ENCODE measurements around the gene LRP8. TPM values are rescaled to one million over a fixed set of nuclear protein-coding genes. Genes with fewer than 3 reads are reported as not detected.

LRP8 gene
- total RNA-seq, 1 experiment from 2014 or later: 56.3 TPM

GRCh38 chr1:53256511-53257453, 71.1 kb downstream of the LRP8 start:
- TF ChIP-seq ZFX (IDR thresholded peaks at IDR 0.05) (no peak), MAX (IDR thresholded peaks at IDR 0.05) (no peak), FOSL1 (IDR thresholded peaks at IDR 0.05; ENCODE audit: low read depth) (no peak)
- ChIA-PET POLR2A (no interaction called here), RAD21 (ENCODE audit: low non-redundant PET in 1 of 2, low total read pairs in 2 of 2, uncharacterized antibody in 2 of 2, unreplicated experiment in 2 of 2) (no interaction called here), CTCF (no interaction called here)
- ATAC-seq: no peak
- BruUV-seq (replicated peaks): no TSS peak
- H2AFZ ChIP-seq (ENCODE audit: low read depth, low read length, poor library complexity, severe bottlenecking): no peak overlapping the region
- no peak overlapping the region for H3K4me3 ChIP-seq (replicated peaks in 1 of 2; ENCODE audit: low read depth in 1 of 2, low read length in 2 of 2)
- H3K9ac ChIP-seq (ENCODE audit: low read length): no peak overlapping the region
- H4K20me1 ChIP-seq (ENCODE audit: insufficient read depth): no peaks in the 10 kb centered on the region
- no peaks in the 10 kb centered on the region for H3K9me3 ChIP-seq (ENCODE audit: control insufficient read depth in 1 of 2, insufficient read depth in 1 of 2, low read depth in 1 of 2, low read length in 2 of 2)
- no peaks in the 10 kb centered on the region for H3K79me2 ChIP-seq (ENCODE audit: insufficient read depth, low read length)
- H3K4me2 ChIP-seq (ENCODE audit: low read length): no peak overlapping the region
- no peaks in the 10 kb centered on the region for H3K4me1 ChIP-seq (ENCODE audit: control insufficient read depth in 1 of 2, insufficient read depth in 2 of 2, low read length in 2 of 2)
- H3K27ac ChIP-seq (ENCODE audit: low read depth, low read length): no peak overlapping the region
- intact Hi-C loops (cut with micrococcal nuclease): no loop called here
- H3K27me3 ChIP-seq (ENCODE audit: insufficient read depth, low read length): no peaks in the 10 kb centered on the region
- H3K9me2 ChIP-seq (ENCODE audit: insufficient read depth): no peaks in the 10 kb centered on the region
- DNase-seq (ENCODE audit: low read depth, low spot score): no peak
- H3K36me3 ChIP-seq (ENCODE audit: control insufficient read depth in 1 of 2, insufficient read depth in 2 of 2, low read length in 2 of 2): peaks cover 36 to 65% of the 10 kb centered on the region in 2 experiments; a peak in 3 of 4 replicates

GRCh38 chr1:53255031-53255430, 72.8 kb downstream of the LRP8 start:
- no peak overlapping the region for H3K4me3 ChIP-seq (replicated peaks in 1 of 2; ENCODE audit: low read depth in 1 of 2, low read length in 2 of 2)
- no peak overlapping the region for H3K27ac ChIP-seq (ENCODE audit: low read depth, low read length)
- no peaks in the 10 kb centered on the region for H3K27me3 ChIP-seq (ENCODE audit: insufficient read depth, low read length)
- intact Hi-C loops (cut with micrococcal nuclease): no loop called here
- no peak for TF ChIP-seq ZNF274 (IDR thresholded peaks at IDR 0.05; ENCODE audit: low read depth, low read length)
- TF ChIP-seq CTCF (IDR thresholded peaks at IDR 0.05 in 2 of 3, conservative IDR thresholded peaks at IDR 0.05 in 1 of 3; ENCODE audit: borderline replicate concordance in 1 of 3, insufficient read depth in 1 of 3, low read depth in 2 of 3, low read length in 2 of 3): peak in 2 of 3 experiments; percentile 12 to 41; a peak in 1 of 6 replicates
- H4K20me1 ChIP-seq (ENCODE audit: insufficient read depth): no peaks in the 10 kb centered on the region
- ATAC-seq: peak; percentile 63; the same call in 1 of the 2 replicates
- no TSS peak for BruUV-seq (replicated peaks)
- no peaks in the 10 kb centered on the region for H3K9me3 ChIP-seq (ENCODE audit: control insufficient read depth in 1 of 2, insufficient read depth in 1 of 2, low read depth in 1 of 2, low read length in 2 of 2)
- H3K4me2 ChIP-seq (ENCODE audit: low read length): no peak overlapping the region
- ChIA-PET RAD21 (ENCODE audit: low non-redundant PET in 1 of 2, low total read pairs in 2 of 2, uncharacterized antibody in 2 of 2, unreplicated experiment in 2 of 2) (no interaction called here), POLR2A (no interaction called here), CTCF (no interaction called here)
- H3K36me3 ChIP-seq (ENCODE audit: control insufficient read depth in 1 of 2, insufficient read depth in 2 of 2, low read length in 2 of 2): peaks cover 36 to 60% of the 10 kb centered on the region in 2 experiments
- no peak overlapping the region for H2AFZ ChIP-seq (ENCODE audit: low read depth, low read length, poor library complexity, severe bottlenecking)
- no peak for DNase-seq (ENCODE audit: low read depth, low spot score)
- H3K9me2 ChIP-seq (ENCODE audit: insufficient read depth): no peaks in the 10 kb centered on the region
- no peaks in the 10 kb centered on the region for H3K79me2 ChIP-seq (ENCODE audit: insufficient read depth, low read length)
- no peak overlapping the region for H3K9ac ChIP-seq (ENCODE audit: low read length)
- no peaks in the 10 kb centered on the region for H3K4me1 ChIP-seq (ENCODE audit: control insufficient read depth in 1 of 2, insufficient read depth in 2 of 2, low read length in 2 of 2)
